HepG2 (cell line): ENCODE measurements around the gene KRTAP1-3.

Source experiments
- BCL6 ChIP-seq: IDR thresholded peaks from 2 replicates; pipeline ENCODE4 v1.6.1; 2016; ENCODE audit warnings: missing genetic modification reagents, missing compliant biosample characterization
- MAZ ChIP-seq, 2 experiments: sonication (generic) in 1 of 2; formaldehyde crosslinking in 1 of 2; IDR thresholded peaks; 2 replicates each; pipeline versions ENCODE4 v1.5.0 to v1.6.1; 2012 to 2020; ENCODE audit warnings: low read depth in 2 of 2, mild to moderate bottlenecking in 2 of 2, borderline replicate concordance in 1 of 2, improper control_type of control experiment in 1 of 2, low read length in 1 of 2, missing genetic modification reagents in 1 of 2, moderate library complexity in 1 of 2
- PHF8 ChIP-seq: sonication (generic); formaldehyde crosslinking; IDR thresholded peaks from 2 replicates; pipeline ENCODE4 v1.5.0; 2020; ENCODE audit warnings: missing genetic modification reagents
- SIN3A ChIP-seq: IDR thresholded peaks from 2 replicates; pipeline ENCODE4 v1.6.1; 2011; ENCODE audit warnings: low read depth, mild to moderate bottlenecking, control low read depth, low read length, borderline replicate concordance
- ZBTB1 ChIP-seq: sonication (generic); formaldehyde crosslinking; IDR thresholded peaks from 2 replicates; pipeline ENCODE4 v1.4.0; 2020; ENCODE audit warnings: missing genetic modification reagents, borderline replicate concordance
- ZFP90 ChIP-seq: sonication (generic); formaldehyde crosslinking; IDR thresholded peaks from 2 replicates; pipeline ENCODE4 v1.8.0; 2022; ENCODE audit warnings: missing genetic modification reagents, mild to moderate bottlenecking, inconsistent platforms, borderline replicate concordance
- TF ChIP-seq, protein P1 (sequence below): sonication (generic); formaldehyde crosslinking; IDR thresholded peaks from 2 replicates; pipeline ENCODE4 v1.5.0; 2020; ENCODE audit warnings: mild to moderate bottlenecking, missing genetic modification reagents, moderate library complexity

DNA sequence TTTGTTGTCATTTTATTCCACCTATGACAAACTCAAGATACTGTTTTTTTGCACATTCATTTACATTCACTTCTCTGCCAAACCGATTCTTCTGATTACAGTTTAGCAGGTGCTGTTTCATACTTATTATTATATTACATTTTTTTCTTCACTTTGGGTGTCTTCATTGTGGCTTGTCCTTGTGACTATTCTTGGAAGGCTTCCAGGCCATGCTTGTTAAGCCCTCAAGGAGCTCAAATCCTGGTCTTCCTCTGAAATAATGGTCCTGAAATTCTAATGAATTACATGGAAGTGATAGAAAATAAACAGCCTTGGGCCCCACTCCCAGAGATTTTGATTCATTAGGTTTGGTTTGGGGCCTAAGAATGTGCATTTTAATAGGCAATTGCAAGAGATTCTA, 29.6 kb upstream of the KRTAP1-3 start:
- TF ChIP-seq ZFP90 (CRISPR knock-in tag) (no peak), SIN3A (no peak), ZBTB1 (no peak), BCL6 (CRISPR knock-in tag) (no peak), PHF8 (CRISPR knock-in tag) (no peak), MAZ (IDR thresholded peaks at IDR 0.05; ENCODE audit: borderline replicate concordance, low read depth, low read length) (no peak), MAZ (CRISPR knock-in tag; IDR thresholded peaks at IDR 0.05; ENCODE audit: low read depth) (no peak)
- TF ChIP-seq, protein P1, sequence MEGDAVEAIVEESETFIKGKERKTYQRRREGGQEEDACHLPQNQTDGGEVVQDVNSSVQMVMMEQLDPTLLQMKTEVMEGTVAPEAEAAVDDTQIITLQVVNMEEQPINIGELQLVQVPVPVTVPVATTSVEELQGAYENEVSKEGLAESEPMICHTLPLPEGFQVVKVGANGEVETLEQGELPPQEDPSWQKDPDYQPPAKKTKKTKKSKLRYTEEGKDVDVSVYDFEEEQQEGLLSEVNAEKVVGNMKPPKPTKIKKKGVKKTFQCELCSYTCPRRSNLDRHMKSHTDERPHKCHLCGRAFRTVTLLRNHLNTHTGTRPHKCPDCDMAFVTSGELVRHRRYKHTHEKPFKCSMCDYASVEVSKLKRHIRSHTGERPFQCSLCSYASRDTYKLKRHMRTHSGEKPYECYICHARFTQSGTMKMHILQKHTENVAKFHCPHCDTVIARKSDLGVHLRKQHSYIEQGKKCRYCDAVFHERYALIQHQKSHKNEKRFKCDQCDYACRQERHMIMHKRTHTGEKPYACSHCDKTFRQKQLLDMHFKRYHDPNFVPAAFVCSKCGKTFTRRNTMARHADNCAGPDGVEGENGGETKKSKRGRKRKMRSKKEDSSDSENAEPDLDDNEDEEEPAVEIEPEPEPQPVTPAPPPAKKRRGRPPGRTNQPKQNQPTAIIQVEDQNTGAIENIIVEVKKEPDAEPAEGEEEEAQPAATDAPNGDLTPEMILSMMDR (CRISPR knock-in tag): no peak
